Activated CD8-positive, alpha-beta T cell treated with anti-CD3 and anti-CD28 coated beads, Interleukin-2, amount 10 ng/mL, durations not matched to agents 7 days and 5 days (primary cell): ENCODE measurements around the gene TNFSF8. TPM values are rescaled to one million over a fixed set of nuclear protein-coding genes. Genes with fewer than 3 reads are reported as not detected.

ENCODE experiments used
- ATAC-seq: fragments of 150-1000 bp; cut with Tn5 transposase; one replicate; pipeline ENCODE4 v1.10.0; 2021; ENCODE audit warnings: moderate library complexity
- CTCF ChIA-PET: fragments of 350-600 bp; sonication (Branson Sonifier 250); formaldehyde crosslinking; loops from one replicate; lab custom pipeline; 2021; ENCODE audit warnings: antibody characterized with exemption; lab: Charles Lee
- POLR2A ChIA-PET: fragments of 350-600 bp; sonication (Branson Sonifier 250); formaldehyde crosslinking; loops from one replicate; lab custom pipeline; 2021; ENCODE audit warnings: antibody characterized with exemption; lab: Charles Lee
- DNase-seq: peaks from one replicate; pipeline ENCODE4 v3.0.0-alpha.2; 2020
- H3K27ac Mint-ChIP-seq: one replicate; pipeline ENCODE4 v1.8.0; 2021; ENCODE audit warnings: mild to moderate bottlenecking, mixed read lengths
- H3K27me3 Mint-ChIP-seq: one replicate; pipeline ENCODE4 v1.8.0; 2021; ENCODE audit warnings: low read depth, mixed read lengths
- H3K36me3 Mint-ChIP-seq: one replicate; pipeline ENCODE4 v1.8.0; 2021; ENCODE audit warnings: low read depth, mixed read lengths
- H3K4me1 Mint-ChIP-seq: one replicate; pipeline ENCODE4 v1.8.0; 2021; ENCODE audit warnings: low read depth, mixed read lengths
- H3K4me3 Mint-ChIP-seq: one replicate; pipeline ENCODE4 v1.8.0; 2021; ENCODE audit warnings: mild to moderate bottlenecking, mixed read lengths
- H3K9me3 Mint-ChIP-seq: one replicate; pipeline ENCODE4 v1.8.0; 2022; ENCODE audit warnings: mixed read lengths; ENCODE audit not compliant: insufficient read depth
- total RNA-seq, 2 experiments: library from RNA; stranded (reverse); gene quantifications; one replicate each; pipeline ENCODE4 v1.2.3, GENCODE V29; 2021

The TNFSF8 gene
- total RNA-seq, 2 experiments from 2014 or later, result 52.6 to 55.3 TPM

DNA sequence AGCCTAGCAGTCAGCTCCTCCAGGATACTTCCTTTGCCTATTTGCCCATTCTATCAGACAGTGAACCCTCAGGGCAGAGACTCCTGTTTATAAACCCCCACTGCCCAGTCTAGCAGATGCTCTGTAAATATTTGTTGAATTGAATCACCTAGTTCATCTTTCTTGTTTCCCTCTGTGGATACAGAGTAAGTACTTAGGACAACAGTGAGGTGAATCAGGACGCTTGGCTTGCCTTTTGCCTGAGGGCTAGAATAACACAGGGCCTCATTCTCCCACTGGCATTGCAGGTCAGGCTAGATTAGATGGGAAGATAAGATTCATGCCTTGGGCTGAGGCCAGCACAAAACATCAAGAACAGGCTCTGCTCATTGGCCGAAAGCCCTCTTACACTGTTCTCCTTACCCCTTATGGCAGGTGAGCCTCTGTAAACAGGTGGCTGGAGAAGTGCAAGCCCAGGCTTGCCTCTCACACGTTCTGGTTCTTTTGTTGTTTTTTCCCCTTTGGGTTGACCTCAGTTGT is 22.2 kb downstream of the TNFSF8 start:
- ChIA-PET POLR2A (interaction anchor here (0.6 to 7.6 kb wide), 9 partner anchors 9 to 316 kb away, joined by 3 to 90 read pairs (median 4); partner anchors contain the start of gene TNFSF8), CTCF (interaction anchor here (0.6 to 14.2 kb wide), 27 partner anchors 9 to 502 kb away, joined by 3 to 304 read pairs (median 6); partner anchors contain the start of genes TEX48 and TNFSF8)
- peaks cover 67% of the 10 kb centered on the region for H3K36me3 Mint-ChIP-seq
- DNase-seq (peak; percentile 62), ATAC-seq (peak; percentile 74)
- H3K9me3 Mint-ChIP-seq, result no peaks in the 10 kb centered on the region
- peaks cover 65% of the 10 kb centered on the region for H3K4me1 Mint-ChIP-seq
- H3K27me3 Mint-ChIP-seq, result no peaks in the 10 kb centered on the region
- H3K4me3 Mint-ChIP-seq, result peak overlapping the region; percentile 62
- peak overlapping the region; percentile 90 for H3K27ac Mint-ChIP-seq

DNA sequence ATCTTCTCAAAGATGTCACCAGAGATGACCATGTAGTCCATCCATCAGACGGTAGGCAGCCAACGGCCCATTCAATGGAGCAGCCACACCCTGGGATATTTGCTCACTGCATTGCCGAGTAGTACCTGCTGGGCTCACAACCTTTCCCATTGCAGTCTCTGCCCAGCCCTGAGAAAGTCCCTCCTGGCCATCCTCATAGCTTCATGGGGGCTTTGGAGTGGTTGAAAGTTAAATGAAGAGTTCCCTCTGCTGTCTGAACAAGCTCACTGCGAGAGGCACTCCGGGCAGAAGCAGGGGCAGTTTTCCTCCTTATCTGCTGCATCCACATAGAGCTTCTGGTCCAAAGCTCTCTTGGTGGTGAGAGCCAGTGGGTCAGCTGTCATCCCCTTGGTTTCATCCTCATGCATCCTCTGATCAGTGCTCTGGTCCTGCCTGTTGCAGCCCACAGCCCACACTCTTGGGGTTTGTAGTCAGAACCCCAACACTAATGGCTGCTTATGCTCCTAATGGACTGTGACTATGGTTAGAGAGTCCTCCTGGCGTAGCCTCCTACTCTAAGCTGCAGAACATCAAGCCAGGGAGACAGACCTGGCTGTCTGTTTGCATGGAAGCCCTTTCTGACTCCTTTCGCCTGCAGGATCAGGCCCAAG is 23.3 kb downstream of the TNFSF8 start:
- DNase-seq, result peak; percentile 57
- CTCF ChIA-PET, result interaction anchor here (0.6 to 14.2 kb wide), 56 partner anchors 8 to 502 kb away, joined by 3 to 304 read pairs (median 4); partner anchors contain the start of genes TEX48, TNFSF8 and WHRN
- Mint-ChIP-seq H3K4me1 (peaks cover 56% of the 10 kb centered on the region), H3K4me3 (peak overlapping the region; percentile 62), H3K27ac (peak overlapping the region; percentile 90), H3K9me3 (no peaks in the 10 kb centered on the region), H3K36me3 (peaks cover 56% of the 10 kb centered on the region), H3K27me3 (no peaks in the 10 kb centered on the region)
- POLR2A ChIA-PET, result interaction anchor here (0.7 to 7.6 kb wide), 8 partner anchors 8 to 226 kb away, joined by 3 to 90 read pairs (median 4); partner anchors contain the start of gene TNFSF8
- ATAC-seq, result peak; percentile 11

DNA sequence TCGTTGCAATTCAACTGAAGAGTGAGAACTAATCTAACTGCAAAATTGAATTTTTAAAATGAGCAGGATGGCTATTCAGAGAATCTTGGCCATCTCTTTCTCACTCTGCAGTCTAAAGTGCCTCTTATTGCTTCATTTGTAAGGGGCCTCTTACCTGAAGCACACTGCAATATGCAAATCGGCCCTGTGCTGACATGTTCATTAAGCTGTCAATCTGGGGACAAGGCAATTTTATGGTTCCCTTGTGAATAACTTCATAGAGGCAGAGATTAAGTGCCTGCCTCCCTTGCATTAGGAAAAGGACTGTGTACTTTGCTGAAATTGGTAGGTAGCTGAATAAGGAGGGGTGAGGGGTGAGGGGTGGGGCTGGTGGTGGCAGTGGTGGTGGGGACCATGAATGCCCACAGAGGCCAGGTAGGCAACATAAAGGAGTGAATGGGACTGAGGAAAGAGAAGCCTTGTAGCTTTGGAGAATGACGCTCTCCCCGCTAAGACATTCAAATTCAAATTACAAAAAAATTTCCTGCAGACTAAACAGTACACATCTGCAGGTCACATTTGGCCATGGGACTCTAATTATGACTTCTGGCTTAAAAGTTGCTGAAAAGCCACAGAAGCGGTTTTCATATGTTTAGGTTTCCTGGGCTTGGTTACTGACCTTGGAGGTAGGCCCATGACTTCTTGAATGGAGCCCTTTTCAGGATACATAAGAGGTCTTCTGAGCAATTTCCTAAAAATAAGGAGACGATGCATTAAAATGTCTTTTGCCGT is 25.0 kb downstream of the TNFSF8 start:
- ChIA-PET POLR2A (interaction anchor here (1.4 to 7.6 kb wide), 4 partner anchors 10 to 214 kb away, joined by 4 to 90 read pairs (median 8); partner anchors contain the start of gene TNFSF8), CTCF (interaction anchor here (0.9 to 14.2 kb wide), 21 partner anchors 7 to 234 kb away, joined by 3 to 304 read pairs (median 6); partner anchors contain the start of genes TEX48 and TNFSF8)
- Mint-ChIP-seq H3K27me3 (no peaks in the 10 kb centered on the region), H3K36me3 (peaks cover 41% of the 10 kb centered on the region), H3K27ac (peak overlapping the region; percentile 64), H3K4me3 (peak overlapping the region; percentile 76), H3K9me3 (no peaks in the 10 kb centered on the region), H3K4me1 (peaks cover 42% of the 10 kb centered on the region)
- no peak for ATAC-seq
- DNase-seq, result no peak

DNA sequence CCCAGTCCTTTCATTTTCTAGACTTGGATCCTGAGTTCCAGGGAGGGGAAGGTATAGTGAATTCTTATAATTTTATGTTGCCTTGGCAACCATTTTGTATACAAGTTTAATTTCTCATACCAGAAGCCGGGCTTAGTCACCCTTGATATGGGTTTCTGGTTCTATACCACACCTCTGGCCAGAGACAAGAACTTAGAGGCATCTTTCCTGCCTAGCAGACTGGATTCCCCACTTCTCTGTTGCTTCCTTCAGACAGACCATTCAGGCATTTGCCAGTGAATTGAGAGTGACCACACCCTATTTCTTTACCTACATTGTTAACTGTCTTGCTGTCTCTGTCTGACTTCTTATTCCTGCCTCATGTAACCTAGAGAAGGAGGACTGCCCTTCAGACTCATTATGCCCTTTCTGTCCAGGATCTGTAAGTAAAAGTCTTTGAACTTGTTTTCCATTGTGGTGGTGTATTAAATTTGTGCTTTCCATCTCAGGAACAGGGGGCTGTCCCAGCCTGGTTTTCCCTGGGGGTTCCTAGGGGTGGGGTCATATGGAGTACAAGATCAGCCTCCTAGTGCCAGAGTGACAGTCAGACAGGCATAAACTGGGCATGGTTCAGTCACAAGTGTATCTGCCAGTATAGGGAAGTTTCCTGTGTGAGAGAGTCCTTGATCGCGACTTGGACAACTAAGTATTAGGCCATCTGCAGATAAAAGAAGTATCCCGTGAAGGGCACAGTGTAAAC is 27.4 kb downstream of the TNFSF8 start:
- POLR2A ChIA-PET, result interaction anchor here (0.9 kb wide), 1 partner anchor 206 kb away, joined by 3 read pairs; no protein-coding TSS in a partner anchor
- H3K36me3 Mint-ChIP-seq, result peaks cover 17% of the 10 kb centered on the region
- H3K9me3 Mint-ChIP-seq, result no peaks in the 10 kb centered on the region
- H3K27ac Mint-ChIP-seq, result peak overlapping the region; percentile 75
- DNase-seq (peak; percentile 69), ATAC-seq (peak; percentile 54)
- H3K4me1 Mint-ChIP-seq, result peaks cover 18% of the 10 kb centered on the region
- no peaks in the 10 kb centered on the region for H3K27me3 Mint-ChIP-seq
- peak overlapping the region; percentile 76 for H3K4me3 Mint-ChIP-seq
- CTCF ChIA-PET, result interaction anchor here (1.1 to 14.2 kb wide), 5 partner anchors 82 to 224 kb away, joined by 3 to 304 read pairs (median 138); partner anchors contain the start of gene TEX48

DNA sequence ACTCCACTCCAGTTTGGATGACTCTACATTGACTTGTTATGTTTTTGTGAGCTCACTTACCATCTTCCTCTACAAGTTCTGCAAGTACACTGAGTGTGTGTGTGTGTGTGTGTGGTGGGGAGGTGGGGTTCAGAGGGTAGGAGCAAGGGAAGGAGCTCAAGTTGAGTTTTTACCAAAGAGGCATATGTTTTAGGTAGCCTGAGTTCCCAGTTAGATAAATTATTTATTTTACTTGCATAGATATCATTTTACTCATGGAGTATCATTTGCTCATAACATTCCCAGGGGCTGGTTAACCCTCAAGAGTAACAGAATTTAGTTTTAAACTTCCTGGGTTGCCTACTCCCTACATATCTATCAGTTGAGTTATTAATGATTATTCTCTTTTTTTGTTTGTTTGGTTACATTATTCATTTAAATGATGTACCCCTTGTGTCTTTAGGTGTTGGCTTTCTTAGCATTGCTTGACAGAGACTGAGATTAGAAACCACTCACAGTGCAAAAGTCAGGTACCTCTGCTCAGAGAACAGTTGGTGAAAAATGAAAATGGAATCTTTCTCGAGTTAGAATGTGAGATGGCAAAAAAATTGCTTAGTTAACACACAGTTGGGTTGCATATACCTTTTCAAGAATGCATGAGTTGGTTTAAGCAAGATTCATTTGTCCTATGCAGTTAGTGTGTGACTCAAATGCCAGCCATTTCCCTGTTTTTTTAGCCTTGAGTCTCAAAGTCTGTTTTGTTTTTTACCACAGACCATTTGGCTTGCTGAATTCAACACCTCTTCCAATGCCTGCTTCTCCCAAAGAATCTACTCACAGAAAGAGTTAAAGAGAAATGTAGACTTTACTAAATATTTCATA is 29.2 kb downstream of the TNFSF8 start:
- CTCF ChIA-PET, result interaction anchor here (1.2 to 14.2 kb wide), 5 partner anchors 8 to 220 kb away, joined by 5 to 304 read pairs (median 27); partner anchors contain the start of gene TEX48
- Mint-ChIP-seq H3K36me3 (peaks cover 2% of the 10 kb centered on the region), H3K27me3 (no peaks in the 10 kb centered on the region), H3K4me3 (no peak overlapping the region), H3K4me1 (peaks cover 6% of the 10 kb centered on the region), H3K9me3 (no peaks in the 10 kb centered on the region), H3K27ac (peak overlapping the region; percentile 62)
- POLR2A ChIA-PET, result interaction anchor here (0.7 to 3.8 kb wide), 2 partner anchors 7 to 88 kb away, joined by 3 to 27 read pairs; no protein-coding TSS in a partner anchor
- ATAC-seq (no peak), DNase-seq (no peak)

DNA sequence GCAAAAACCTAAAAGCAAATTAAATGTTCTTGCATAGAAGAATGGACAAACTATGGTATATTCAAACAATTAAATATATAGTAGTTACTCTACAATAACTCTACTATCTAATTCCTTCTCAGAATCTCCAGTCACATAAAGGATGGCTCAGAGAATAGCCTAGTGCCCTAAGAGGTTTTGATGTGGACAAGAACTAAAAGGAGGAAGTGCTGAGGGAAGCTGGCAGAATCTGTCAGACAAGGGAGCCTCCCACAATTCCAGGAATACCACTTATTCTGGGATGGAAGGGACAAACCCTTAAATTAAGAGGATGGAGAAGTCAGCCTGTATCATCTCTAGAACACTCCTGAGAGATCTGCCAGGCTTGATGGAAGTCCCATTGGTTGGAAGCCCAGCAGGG is 30.4 kb downstream of the TNFSF8 start:
- DNase-seq, result no peak
- Mint-ChIP-seq H3K4me1 (peaks cover 15% of the 10 kb centered on the region), H3K36me3 (peaks cover 11% of the 10 kb centered on the region), H3K27ac (no peak overlapping the region), H3K27me3 (no peaks in the 10 kb centered on the region), H3K9me3 (no peaks in the 10 kb centered on the region), H3K4me3 (no peak overlapping the region)
- ChIA-PET POLR2A (interaction anchor here (0.8 to 3.8 kb wide), 5 partner anchors 8 to 209 kb away, joined by 3 to 28 read pairs (median 13); partner anchors contain the start of genes TNFSF15 and TNFSF8), CTCF (interaction anchor here (0.9 to 14.2 kb wide), 15 partner anchors 9 to 511 kb away, joined by 3 to 304 read pairs (median 6); partner anchors contain the start of genes TEX48 and TNFSF8)
- ATAC-seq, result no peak

DNA sequence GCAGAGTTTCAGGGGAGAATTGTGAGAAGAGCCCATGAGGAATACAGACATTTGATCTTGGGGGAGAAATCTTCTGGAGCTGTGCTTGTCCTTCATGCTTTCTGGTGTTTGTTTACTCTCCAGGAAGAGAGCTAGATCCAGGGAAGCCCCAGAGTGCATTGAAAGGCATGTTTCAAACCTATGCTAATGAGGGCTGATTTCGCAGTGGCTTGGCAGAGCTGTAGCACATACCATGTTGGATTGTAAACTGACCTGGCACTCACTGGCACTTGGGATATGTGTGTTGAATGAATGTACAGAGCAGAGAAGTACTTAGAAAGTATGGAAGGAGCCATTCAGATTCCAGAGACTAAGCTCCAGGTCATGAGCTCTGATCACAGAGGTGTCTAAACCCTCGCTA is 30.9 kb downstream of the TNFSF8 start:
- no peak overlapping the region for H3K27ac Mint-ChIP-seq
- H3K27me3 Mint-ChIP-seq, result no peaks in the 10 kb centered on the region
- ATAC-seq (no peak), DNase-seq (no peak)
- POLR2A ChIA-PET, result interaction anchor here (0.8 to 3.8 kb wide), 8 partner anchors 9 to 208 kb away, joined by 3 to 28 read pairs (median 9); partner anchors contain the start of genes TNFSF15 and TNFSF8
- CTCF ChIA-PET, result interaction anchor here (0.9 to 14.2 kb wide), 18 partner anchors 7 to 510 kb away, joined by 3 to 304 read pairs (median 6); partner anchors contain the start of genes TEX48 and TNFSF8
- H3K9me3 Mint-ChIP-seq, result no peaks in the 10 kb centered on the region
- H3K4me3 Mint-ChIP-seq, result no peak overlapping the region
- peaks cover 15% of the 10 kb centered on the region for H3K36me3 Mint-ChIP-seq
- H3K4me1 Mint-ChIP-seq, result peaks cover 21% of the 10 kb centered on the region

DNA sequence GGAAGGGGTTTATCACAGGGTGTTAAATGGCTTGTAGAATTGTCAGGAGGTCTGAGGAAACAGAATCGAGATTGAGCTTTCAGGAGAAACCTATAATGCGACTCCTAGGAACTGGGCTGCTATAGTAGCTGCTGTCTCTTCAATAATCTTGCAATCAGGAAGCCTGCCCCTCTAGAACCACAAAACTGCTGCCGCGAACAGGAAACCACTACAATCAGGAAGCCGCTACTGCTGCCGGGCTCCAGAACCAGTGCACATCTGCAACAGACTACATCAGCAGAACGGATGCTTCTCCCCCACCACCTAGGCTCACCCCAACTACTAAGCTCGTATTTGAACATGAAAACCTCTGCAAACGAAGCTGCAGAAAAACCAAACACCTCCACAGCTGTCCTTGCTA is 31.6 kb downstream of the TNFSF8 start:
- CTCF ChIA-PET, result interaction anchor here (0.6 to 14.2 kb wide), 19 partner anchors 8 to 493 kb away, joined by 3 to 304 read pairs (median 4); partner anchors contain the start of genes TEX48 and TNFSF8
- ATAC-seq, result peak; percentile 87
- Mint-ChIP-seq H3K27me3 (no peaks in the 10 kb centered on the region), H3K4me3 (no peak overlapping the region), H3K4me1 (peaks cover 28% of the 10 kb centered on the region), H3K36me3 (peaks cover 23% of the 10 kb centered on the region), H3K9me3 (peaks cover 3% of the 10 kb centered on the region), H3K27ac (no peak overlapping the region)
- POLR2A ChIA-PET, result interaction anchor here (0.8 to 3.8 kb wide), 7 partner anchors 10 to 208 kb away, joined by 3 to 28 read pairs (median 10); partner anchors contain the start of gene TNFSF8
- peak; percentile 95 for DNase-seq

DNA sequence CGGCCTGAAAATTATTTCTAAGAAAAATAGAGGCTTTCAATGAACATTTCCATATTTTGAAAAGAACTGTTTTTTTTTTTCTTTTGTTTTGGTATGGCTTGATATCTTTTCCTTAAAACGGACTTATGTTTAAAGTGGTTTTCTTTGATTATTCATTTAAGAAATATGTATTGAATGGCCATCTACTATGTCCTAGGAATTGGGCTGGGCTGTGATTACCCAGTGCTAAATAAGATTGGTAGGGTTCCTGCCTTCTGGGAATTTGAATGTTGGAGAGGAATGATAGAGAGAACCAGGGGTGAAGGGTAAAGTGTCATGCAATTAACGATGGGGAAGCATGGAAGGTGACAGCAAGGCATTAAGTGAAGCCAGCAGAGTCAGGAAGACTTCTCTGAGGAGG is 33.2 kb downstream of the TNFSF8 start:
- Mint-ChIP-seq H3K4me3 (no peak overlapping the region), H3K4me1 (peaks cover 37% of the 10 kb centered on the region), H3K27me3 (no peaks in the 10 kb centered on the region), H3K27ac (no peak overlapping the region), H3K9me3 (peaks cover 3% of the 10 kb centered on the region), H3K36me3 (peaks cover 35% of the 10 kb centered on the region)
- ChIA-PET CTCF (interaction anchor here (2.4 to 14.2 kb wide), 4 partner anchors 9 to 216 kb away, joined by 19 to 304 read pairs (median 38); partner anchors contain the start of gene TEX48), POLR2A (interaction anchor here (3.8 kb wide), 1 partner anchor 11 kb away, joined by 27 read pairs; no protein-coding TSS in a partner anchor)
- ATAC-seq (no peak), DNase-seq (no peak)
